GM23338 (cell line): ENCODE results near the gene CIC.

Experiments
- CREB1 ChIP-seq: fragments of 250-450 bp; sonication (Bioruptor Pico); IDR thresholded peaks from 2 replicates; pipeline ENCODE4 v1.5.0; 2020; ENCODE audit warnings: low read depth, mild to moderate bottlenecking, moderate library complexity
- CTCF ChIP-seq, 2 experiments: fragments of 200-600 bp in 1 of 2; sonication (generic) in 1 of 2; conservative IDR thresholded peaks; 2 replicates each; pipeline versions ENCODE4 v1.5.1 to v1.6.1; 2016 to 2017; ENCODE audit warnings: antibody characterized with exemption in 2 of 2, low read depth in 2 of 2, mild to moderate bottlenecking in 2 of 2, moderate library complexity in 1 of 2
- ETS1 ChIP-seq: IDR thresholded peaks from 2 replicates; pipeline ENCODE4 v1.6.1; 2016; ENCODE audit warnings: antibody characterized with exemption
- EZH2 ChIP-seq: fragments of 200-600 bp; sonication (generic); IDR thresholded peaks from one replicate; pipeline ENCODE4 v1.8.0; 2017; ENCODE audit warnings: antibody characterized with exemption, mild to moderate bottlenecking, low read depth; ENCODE audit not compliant: unreplicated experiment
- EZH2phosphoT487 ChIP-seq: fragments of 200-600 bp; sonication (generic); IDR thresholded peaks from one replicate; pipeline ENCODE4 v1.8.1; 2018; ENCODE audit warnings: antibody characterized with exemption; ENCODE audit not compliant: unreplicated experiment
- JUNB ChIP-seq: IDR thresholded peaks from one replicate; pipeline ENCODE4 v1.6.1; 2016; ENCODE audit warnings: antibody characterized with exemption; ENCODE audit not compliant: unreplicated experiment
- NANOG ChIP-seq: IDR thresholded peaks from 2 replicates; pipeline ENCODE4 v1.6.1; 2016; ENCODE audit warnings: antibody characterized with exemption, borderline replicate concordance
- POLR2AphosphoS5 ChIP-seq: IDR thresholded peaks from 2 replicates; pipeline ENCODE4 v1.6.1; 2016; ENCODE audit warnings: antibody characterized with exemption, low read depth
- STAT1 ChIP-seq: IDR thresholded peaks from one replicate; pipeline ENCODE4 v1.6.1; 2016; ENCODE audit warnings: antibody characterized with exemption; ENCODE audit not compliant: unreplicated experiment
- ZNF114 ChIP-seq: fragments of 250-450 bp; sonication (Bioruptor Pico); IDR thresholded peaks from 2 replicates; pipeline ENCODE4 v1.5.0; 2020; ENCODE audit warnings: mild to moderate bottlenecking, moderate library complexity
- TF ChIP-seq, protein P1 (sequence below): IDR thresholded peaks from one replicate; pipeline ENCODE4 v1.6.1; 2018; ENCODE audit warnings: antibody characterized with exemption; ENCODE audit not compliant: unreplicated experiment

DNA sequence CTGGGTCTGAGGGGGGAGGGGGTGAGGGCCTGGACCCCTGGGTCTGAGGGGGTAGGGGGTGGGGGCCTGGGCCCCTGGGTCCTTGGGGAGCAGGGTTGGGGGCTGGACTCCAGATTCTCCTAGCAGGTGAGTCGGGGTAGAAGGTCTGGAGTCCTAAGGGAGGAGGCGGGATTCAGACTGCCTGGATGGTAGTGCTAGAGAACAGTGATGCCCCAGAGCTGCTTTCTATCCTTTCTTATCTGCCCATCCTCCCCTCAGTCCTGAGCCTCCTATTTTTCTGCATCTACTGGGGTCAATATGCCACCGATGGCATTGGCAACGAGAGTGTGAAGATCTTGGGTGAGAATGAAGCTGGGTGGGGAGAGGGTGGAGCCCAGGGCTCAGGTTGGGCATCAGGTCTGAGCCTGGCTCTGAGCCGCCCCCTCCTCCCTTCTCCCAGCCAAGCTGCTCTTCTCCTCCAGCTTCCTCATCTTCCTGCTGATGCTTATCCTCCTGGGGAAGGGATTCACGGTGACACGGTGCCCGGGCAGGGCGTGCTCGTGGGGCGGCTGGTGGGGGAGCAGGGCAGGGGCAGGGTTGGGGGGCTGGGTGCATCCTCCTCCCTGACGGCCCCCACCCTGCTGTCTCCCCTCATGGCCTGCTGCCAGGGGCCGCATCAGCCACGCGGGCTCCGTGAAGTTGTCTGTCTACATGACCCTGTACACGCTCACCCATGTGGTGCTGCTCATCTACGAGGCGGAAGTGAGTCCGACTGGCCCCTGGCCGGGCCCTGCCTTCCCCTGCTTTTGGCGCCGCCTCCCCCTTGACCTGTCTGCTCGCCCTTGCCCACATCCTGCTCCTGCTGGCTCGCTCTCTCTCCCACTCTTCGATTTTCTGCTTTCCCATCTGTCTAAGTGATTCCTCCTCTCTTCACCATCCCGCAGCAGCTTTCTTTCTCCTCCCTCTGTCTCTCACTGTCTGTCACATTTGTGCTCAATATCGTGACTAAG is 47.5 kb downstream of the CIC start:
- no peak for TF ChIP-seq CTCF (conservative IDR thresholded peaks at IDR 0.05; ENCODE audit: low read depth in 2 of 2)
- TF ChIP-seq POLR2AphosphoS5: no peak
- no peak for TF ChIP-seq EZH2
- no peak for TF ChIP-seq ZNF114 (CRISPR knock-in tag)
- TF ChIP-seq JUNB: no peak
- TF ChIP-seq EZH2phosphoT487: no peak
- TF ChIP-seq NANOG: no peak
- TF ChIP-seq CREB1 (CRISPR knock-in tag): no peak
- TF ChIP-seq, protein P1, sequence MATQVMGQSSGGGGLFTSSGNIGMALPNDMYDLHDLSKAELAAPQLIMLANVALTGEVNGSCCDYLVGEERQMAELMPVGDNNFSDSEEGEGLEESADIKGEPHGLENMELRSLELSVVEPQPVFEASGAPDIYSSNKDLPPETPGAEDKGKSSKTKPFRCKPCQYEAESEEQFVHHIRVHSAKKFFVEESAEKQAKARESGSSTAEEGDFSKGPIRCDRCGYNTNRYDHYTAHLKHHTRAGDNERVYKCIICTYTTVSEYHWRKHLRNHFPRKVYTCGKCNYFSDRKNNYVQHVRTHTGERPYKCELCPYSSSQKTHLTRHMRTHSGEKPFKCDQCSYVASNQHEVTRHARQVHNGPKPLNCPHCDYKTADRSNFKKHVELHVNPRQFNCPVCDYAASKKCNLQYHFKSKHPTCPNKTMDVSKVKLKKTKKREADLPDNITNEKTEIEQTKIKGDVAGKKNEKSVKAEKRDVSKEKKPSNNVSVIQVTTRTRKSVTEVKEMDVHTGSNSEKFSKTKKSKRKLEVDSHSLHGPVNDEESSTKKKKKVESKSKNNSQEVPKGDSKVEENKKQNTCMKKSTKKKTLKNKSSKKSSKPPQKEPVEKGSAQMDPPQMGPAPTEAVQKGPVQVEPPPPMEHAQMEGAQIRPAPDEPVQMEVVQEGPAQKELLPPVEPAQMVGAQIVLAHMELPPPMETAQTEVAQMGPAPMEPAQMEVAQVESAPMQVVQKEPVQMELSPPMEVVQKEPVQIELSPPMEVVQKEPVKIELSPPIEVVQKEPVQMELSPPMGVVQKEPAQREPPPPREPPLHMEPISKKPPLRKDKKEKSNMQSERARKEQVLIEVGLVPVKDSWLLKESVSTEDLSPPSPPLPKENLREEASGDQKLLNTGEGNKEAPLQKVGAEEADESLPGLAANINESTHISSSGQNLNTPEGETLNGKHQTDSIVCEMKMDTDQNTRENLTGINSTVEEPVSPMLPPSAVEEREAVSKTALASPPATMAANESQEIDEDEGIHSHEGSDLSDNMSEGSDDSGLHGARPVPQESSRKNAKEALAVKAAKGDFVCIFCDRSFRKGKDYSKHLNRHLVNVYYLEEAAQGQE: no peak
- TF ChIP-seq STAT1: no peak
- TF ChIP-seq ETS1: no peak
